Mesothelial cell of epicardium (in vitro differentiated cells): ENCODE data around the gene CD84. TPM values are rescaled to one million over a fixed set of nuclear protein-coding genes. Genes with fewer than 3 reads are reported as not detected.
"Not testable (repeated sequence)": the region's sequence is repeated elsewhere in the genome, so short reads cannot be mapped to it uniquely, and the experiment has no call there.

ENCODE experiments used
- DNase-seq, 2 experiments: peaks; one replicate each; pipeline ENCODE4 v3.0.0; 2021; ENCODE audit warnings: low spot score in 2 of 2; ENCODE audit not compliant: unreplicated experiment in 2 of 2
- H3K27ac Mint-ChIP-seq: 2 replicates; pipeline ENCODE4 v1.8.0; 2021; ENCODE audit warnings: mixed read lengths
- H3K27me3 Mint-ChIP-seq: 2 replicates; pipeline ENCODE4 v1.8.0; 2021; ENCODE audit warnings: low read depth, mixed read lengths
- H3K36me3 Mint-ChIP-seq: 2 replicates; pipeline ENCODE4 v1.8.0; 2021; ENCODE audit warnings: mixed read lengths
- H3K4me1 Mint-ChIP-seq: 2 replicates; pipeline ENCODE4 v1.8.0; 2021; ENCODE audit warnings: mixed read lengths
- H3K4me3 Mint-ChIP-seq: 2 replicates; pipeline ENCODE4 v1.8.0; 2021; ENCODE audit warnings: mild to moderate bottlenecking, moderate library complexity, mixed read lengths
- H3K9me3 Mint-ChIP-seq: 2 replicates; pipeline ENCODE4 v1.8.0; 2021; ENCODE audit warnings: mixed read lengths
- total RNA-seq: library from RNA; stranded (reverse); gene quantifications from 3 replicates; pipeline ENCODE4 v1.2.1, GENCODE V29; 2021
- TF ChIP-seq, protein P1 (sequence below): fragments of 200-600 bp; sonication (generic); IDR thresholded peaks from one replicate; pipeline ENCODE4 v1.5.0; 2021; ENCODE audit warnings: antibody characterized with exemption; ENCODE audit not compliant: unreplicated experiment

Gene CD84
- total RNA-seq, 1 donor from 2014 or later = not detected

DNA sequence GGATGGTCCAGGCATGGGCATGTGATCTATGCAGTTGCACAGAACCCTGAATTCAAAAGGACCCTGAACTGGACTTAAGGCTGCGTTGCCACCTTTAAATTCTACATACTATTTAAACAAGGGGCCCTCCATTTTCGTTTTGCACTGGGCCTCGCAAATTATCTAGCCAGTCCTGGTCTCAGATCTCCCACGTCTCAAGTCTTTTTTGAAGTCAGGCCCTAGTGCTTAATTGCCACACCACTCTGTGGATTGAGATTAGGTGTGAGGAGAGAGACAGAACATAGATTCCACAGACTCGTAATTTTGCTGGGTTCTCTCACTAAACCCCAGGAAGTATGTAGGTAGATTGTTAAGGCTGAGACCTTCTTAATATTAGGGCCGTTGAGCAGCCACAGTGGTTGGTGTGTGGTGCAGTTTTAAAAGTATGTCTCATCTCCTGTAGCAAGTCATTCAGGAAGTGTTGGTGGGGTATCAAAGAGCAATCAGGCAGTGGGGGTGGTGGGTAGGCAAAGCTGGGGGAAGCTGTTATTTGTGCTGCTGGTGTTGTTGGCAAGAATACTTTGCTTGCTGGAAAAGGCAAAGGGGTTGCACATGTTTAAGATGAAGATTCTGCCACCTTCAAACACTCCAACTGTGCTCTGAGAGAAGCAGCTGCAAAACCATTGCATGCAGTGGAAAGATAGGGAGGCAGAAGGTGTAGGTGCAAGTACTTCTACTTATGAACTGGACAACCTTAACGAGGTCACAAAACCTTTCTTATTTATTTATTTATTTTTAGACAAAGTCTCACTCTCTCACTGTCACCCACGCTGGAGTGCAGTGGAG lies 11.2 kb downstream of the CD84 start:
- Mint-ChIP-seq H3K36me3 (no peaks in the 10 kb centered on the region), H3K9me3 (peaks cover 4% of the 10 kb centered on the region)
- TF ChIP-seq, protein P1, sequence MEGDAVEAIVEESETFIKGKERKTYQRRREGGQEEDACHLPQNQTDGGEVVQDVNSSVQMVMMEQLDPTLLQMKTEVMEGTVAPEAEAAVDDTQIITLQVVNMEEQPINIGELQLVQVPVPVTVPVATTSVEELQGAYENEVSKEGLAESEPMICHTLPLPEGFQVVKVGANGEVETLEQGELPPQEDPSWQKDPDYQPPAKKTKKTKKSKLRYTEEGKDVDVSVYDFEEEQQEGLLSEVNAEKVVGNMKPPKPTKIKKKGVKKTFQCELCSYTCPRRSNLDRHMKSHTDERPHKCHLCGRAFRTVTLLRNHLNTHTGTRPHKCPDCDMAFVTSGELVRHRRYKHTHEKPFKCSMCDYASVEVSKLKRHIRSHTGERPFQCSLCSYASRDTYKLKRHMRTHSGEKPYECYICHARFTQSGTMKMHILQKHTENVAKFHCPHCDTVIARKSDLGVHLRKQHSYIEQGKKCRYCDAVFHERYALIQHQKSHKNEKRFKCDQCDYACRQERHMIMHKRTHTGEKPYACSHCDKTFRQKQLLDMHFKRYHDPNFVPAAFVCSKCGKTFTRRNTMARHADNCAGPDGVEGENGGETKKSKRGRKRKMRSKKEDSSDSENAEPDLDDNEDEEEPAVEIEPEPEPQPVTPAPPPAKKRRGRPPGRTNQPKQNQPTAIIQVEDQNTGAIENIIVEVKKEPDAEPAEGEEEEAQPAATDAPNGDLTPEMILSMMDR = no peak

DNA sequence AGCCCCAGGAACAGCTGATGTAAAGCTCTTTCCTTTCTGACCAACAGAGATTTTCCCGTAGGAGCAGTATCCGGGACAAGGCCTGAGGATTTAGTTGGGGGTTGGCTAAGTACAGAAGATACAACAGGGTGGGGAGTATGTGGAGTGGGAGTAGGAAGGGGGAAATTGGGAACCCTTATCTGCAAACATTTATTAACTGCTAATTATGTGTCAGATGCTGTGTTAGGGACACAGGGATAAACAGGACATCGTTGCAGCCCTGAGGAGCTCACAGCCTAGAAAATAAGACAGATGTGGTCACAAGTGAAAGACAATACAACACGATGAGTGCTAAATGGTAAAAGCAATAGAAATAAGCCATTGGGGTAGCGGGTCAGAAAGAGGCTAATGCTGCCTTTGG lies 12.0 kb downstream of the CD84 start:
- TF ChIP-seq, protein P1 = no peak
- Mint-ChIP-seq H3K9me3 (peaks cover 9% of the 10 kb centered on the region), H3K4me1 (no peaks in the 10 kb centered on the region), H3K27me3 (peaks cover 16% of the 10 kb centered on the region), H3K27ac (no peak overlapping the region), H3K36me3 (no peaks in the 10 kb centered on the region), H3K4me3 (no peak overlapping the region)
- DNase-seq = no peak

More for the DNA sequence above, 11.2 kb downstream of the CD84 start:
- peaks cover 19% of the 10 kb centered on the region for H3K27me3 Mint-ChIP-seq
- DNase-seq = no peak
- H3K4me1 Mint-ChIP-seq = no peaks in the 10 kb centered on the region
- no peak overlapping the region for H3K4me3 Mint-ChIP-seq
- H3K27ac Mint-ChIP-seq = no peak overlapping the region

DNA sequence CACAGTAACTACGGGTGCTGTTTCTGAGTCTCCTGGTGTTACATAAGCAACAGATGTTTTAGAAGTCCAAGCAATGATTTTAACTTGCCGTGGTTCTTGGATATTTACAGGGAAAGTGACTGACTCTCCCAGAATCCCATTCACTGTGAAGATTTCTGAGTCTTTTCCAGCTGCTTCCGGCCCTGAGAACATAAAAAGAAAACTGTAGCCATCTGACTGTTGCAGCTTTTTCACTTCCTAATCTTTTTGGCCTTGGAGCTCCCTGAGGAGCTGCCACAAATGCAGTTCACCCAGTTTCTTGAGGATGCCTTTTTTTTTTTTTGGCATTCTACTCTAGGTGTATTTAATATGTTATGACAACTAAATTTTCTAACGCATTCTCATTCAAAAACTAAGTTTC lies 13.7 kb downstream of the CD84 start:
- peaks cover 8% of the 10 kb centered on the region for H3K27me3 Mint-ChIP-seq
- H3K27ac Mint-ChIP-seq = no peak overlapping the region
- no peaks in the 10 kb centered on the region for H3K36me3 Mint-ChIP-seq
- no peak overlapping the region for H3K4me3 Mint-ChIP-seq
- no peaks in the 10 kb centered on the region for H3K4me1 Mint-ChIP-seq
- H3K9me3 Mint-ChIP-seq = peaks cover 22% of the 10 kb centered on the region
- TF ChIP-seq, protein P1 = no peak
- no peak for DNase-seq

DNA sequence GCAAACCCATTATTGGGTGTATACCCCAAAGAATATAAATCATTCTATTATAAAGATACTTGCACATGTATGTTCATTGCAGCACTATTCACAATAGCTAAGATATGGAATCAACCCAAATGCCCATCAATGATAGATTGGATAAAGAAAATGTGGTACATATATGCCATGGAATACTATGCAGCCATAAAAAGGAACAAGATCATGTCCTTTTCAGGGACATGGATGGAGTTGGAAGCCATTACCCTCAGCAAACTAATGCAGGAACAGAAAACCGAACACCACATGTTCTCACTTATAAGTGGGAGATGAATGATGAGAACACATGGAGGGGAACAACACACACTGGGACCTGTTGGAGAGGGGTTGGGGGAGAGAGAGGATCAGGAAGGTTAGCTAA lies 16.1 kb downstream of the CD84 start:
- H3K4me3 Mint-ChIP-seq, H3K27ac Mint-ChIP-seq, DNase-seq, H3K4me1 Mint-ChIP-seq, H3K36me3 Mint-ChIP-seq: not testable (repeated sequence)
- Mint-ChIP-seq H3K27me3 (peaks cover 21% of the 10 kb centered on the region), H3K9me3 (peaks cover 39% of the 10 kb centered on the region)

DNA sequence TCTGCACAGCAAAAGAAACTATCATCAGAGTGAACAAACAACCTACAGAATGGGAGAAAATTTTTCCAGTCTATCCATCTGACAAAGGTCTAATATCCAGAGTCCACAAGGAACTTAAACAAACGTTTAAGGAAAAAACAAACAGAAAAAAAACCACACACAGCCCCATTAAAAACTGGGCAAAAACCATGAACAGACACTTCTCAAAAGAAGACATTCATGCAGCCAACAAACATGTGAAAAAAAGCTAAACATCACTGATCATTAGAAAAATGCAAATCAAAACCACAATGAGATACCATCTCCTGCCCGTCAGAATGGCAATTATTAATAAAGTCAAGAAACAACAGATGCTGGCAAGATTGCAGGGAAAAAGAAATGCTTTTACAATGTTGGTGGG lies 16.6 kb downstream of the CD84 start:
- not testable (repeated sequence) for H3K4me3 Mint-ChIP-seq, H3K4me1 Mint-ChIP-seq, H3K36me3 Mint-ChIP-seq, DNase-seq, H3K27ac Mint-ChIP-seq
- Mint-ChIP-seq H3K9me3 (peaks cover 39% of the 10 kb centered on the region), H3K27me3 (peaks cover 22% of the 10 kb centered on the region)

DNA sequence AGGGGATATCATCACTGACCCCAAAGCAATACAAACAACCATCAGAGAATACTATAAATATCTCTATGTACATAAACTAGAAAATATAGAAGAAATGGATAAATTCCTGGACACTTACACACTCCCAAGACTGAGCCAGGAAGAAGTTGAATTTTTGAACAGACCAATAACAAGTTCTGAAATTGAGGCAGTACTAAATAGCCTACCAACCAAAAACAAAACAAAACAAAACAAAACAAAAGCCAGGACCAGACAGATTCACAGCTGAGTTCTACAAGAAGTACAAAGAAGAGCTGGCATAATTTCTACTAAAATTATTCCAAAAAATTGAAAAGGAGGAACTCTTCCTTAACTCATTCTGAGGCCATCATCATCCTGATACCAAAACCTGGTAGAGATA lies 18.5 kb downstream of the CD84 start:
- no peak for DNase-seq
- Mint-ChIP-seq H3K9me3 (peaks cover 39% of the 10 kb centered on the region), H3K27ac (no peak overlapping the region), H3K36me3 (no peaks in the 10 kb centered on the region), H3K4me1 (no peaks in the 10 kb centered on the region), H3K27me3 (peaks cover 25% of the 10 kb centered on the region), H3K4me3 (no peak overlapping the region)
- TF ChIP-seq, protein P1 = no peak
